ENCODE data around the gene OSBPL10. TPM values are rescaled to one million over a fixed set of nuclear protein-coding genes. Genes with fewer than 3 reads are reported as not detected.
"Not testable (repeated sequence)": the region's sequence is repeated elsewhere in the genome, so short reads cannot be mapped to it uniquely, and the experiment has no call there.

The OSBPL10 gene
- total RNA-seq, 2 donors from 2014 or later = 82.8 to 127 TPM

DNA sequence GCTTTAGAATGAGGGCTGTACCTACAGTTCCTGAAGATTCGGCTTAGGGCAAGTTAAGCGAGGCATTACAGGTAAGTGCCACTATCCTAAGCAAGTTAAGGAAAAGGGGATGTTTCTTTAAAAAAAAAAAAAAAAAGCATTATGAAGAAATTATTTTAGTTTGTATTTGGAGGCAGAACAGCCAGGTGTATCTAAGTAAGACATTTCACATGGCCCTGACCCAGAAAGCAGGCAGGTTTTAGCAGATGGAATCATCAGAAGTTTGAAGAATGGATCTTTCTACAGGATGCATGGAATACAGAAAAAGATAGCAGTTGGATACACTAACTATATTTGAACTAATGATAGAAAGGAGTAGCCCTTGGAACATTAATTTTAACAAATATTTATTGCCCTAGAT, 105.6 kb downstream of the OSBPL10 start:
- Histone ChIP-seq H3K9me3 (no peaks in the 10 kb centered on the region), H3K27me3 (replicated peaks; ENCODE audit: insufficient read depth) (no peaks in the 10 kb centered on the region), H3K4me1 (replicated peaks) (no peaks in the 10 kb centered on the region), H3K27ac (no peak overlapping the region), H3K4me3 (no peak overlapping the region), H3K36me3 (no peaks in the 10 kb centered on the region)
- intact Hi-C loops (cut with DNase I) = no loop called here
- no peak for DNase-seq (ENCODE audit: low spot score)
- WGBS = 67% methylated on average over 2 of the region's 2 CpGs
- TF ChIP-seq, protein P1, sequence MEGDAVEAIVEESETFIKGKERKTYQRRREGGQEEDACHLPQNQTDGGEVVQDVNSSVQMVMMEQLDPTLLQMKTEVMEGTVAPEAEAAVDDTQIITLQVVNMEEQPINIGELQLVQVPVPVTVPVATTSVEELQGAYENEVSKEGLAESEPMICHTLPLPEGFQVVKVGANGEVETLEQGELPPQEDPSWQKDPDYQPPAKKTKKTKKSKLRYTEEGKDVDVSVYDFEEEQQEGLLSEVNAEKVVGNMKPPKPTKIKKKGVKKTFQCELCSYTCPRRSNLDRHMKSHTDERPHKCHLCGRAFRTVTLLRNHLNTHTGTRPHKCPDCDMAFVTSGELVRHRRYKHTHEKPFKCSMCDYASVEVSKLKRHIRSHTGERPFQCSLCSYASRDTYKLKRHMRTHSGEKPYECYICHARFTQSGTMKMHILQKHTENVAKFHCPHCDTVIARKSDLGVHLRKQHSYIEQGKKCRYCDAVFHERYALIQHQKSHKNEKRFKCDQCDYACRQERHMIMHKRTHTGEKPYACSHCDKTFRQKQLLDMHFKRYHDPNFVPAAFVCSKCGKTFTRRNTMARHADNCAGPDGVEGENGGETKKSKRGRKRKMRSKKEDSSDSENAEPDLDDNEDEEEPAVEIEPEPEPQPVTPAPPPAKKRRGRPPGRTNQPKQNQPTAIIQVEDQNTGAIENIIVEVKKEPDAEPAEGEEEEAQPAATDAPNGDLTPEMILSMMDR (IDR thresholded peaks at IDR 0.05) = no peak
- no peak for TF ChIP-seq POLR2AphosphoS5 (IDR thresholded peaks at IDR 0.05)
- no peak for TF ChIP-seq POLR2A (IDR thresholded peaks at IDR 0.05)

DNA sequence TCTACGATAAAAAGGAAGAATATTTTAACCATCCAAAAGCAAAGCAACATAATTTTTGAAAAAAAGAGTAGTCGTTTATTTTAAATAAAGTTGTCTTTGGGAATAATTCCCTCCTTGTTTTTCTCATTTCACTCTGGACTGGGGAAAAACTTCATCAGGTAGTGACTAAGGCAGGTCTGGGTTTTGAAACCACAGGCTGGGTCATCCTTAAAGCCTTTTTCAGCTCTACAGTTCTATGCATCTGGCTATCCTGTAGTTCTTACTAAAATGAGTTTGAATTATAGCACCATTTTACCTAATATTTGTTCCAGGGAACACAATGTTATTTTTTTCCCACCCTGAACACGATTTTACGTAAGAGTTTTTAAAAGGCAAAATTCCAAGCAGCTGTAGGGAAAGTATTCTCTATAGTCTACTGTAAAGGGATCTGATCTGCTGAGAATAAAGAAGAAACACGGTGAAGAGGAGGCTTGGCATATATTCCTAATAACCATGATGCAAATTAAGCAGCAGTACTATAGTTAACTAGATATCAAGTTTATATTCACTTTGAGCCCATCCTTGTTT, 107.7 kb downstream of the OSBPL10 start:
- intact Hi-C loops (cut with DNase I) = no loop called here
- Histone ChIP-seq H3K27me3 (replicated peaks; ENCODE audit: insufficient read depth) (no peaks in the 10 kb centered on the region), H3K4me1 (replicated peaks) (no peaks in the 10 kb centered on the region), H3K4me3 (no peak overlapping the region), H3K36me3 (no peaks in the 10 kb centered on the region), H3K9me3 (no peaks in the 10 kb centered on the region), H3K27ac (no peak overlapping the region)
- no peak for DNase-seq (ENCODE audit: low spot score)
- 79% methylated on average over 5 of the region's 5 CpGs for WGBS
- TF ChIP-seq POLR2AphosphoS5 (IDR thresholded peaks at IDR 0.05) = no peak
- TF ChIP-seq POLR2A (IDR thresholded peaks at IDR 0.05) = no peak
- TF ChIP-seq, protein P1 (IDR thresholded peaks at IDR 0.05) = no peak

DNA sequence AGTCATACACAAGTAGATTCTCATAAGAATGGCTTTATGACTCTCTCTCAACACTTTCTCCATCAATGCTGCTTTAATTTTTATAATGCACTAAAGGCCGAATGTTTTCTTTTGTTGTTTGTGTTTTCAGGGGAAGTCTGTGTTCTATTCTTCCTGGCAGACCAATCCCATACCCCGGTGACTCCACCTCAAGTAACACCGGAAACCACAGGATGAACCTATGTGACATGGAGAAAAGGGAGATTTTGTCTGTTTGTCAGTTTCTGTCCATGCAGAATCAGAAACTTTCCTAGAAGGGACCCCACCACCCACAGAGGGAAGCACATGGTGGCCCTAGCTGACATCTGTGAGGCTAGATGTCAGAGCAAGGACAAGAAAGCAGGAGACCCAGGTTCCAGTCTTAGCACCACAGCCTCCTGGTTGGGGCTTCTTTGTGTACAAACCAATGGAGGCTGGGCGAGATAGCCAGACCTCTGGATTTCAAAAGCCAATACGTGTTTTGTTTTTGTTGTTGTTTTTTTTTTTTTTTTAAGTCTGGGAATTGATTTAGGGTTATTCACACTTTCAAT, 109.0 kb downstream of the OSBPL10 start:
- no peaks in the 10 kb centered on the region for H3K9me3 ChIP-seq
- no peak overlapping the region for H3K4me3 ChIP-seq
- H3K36me3 ChIP-seq = no peaks in the 10 kb centered on the region
- no peaks in the 10 kb centered on the region for H3K27me3 ChIP-seq (replicated peaks; ENCODE audit: insufficient read depth)
- no peak for DNase-seq (ENCODE audit: low spot score)
- H3K4me1 ChIP-seq (replicated peaks) = no peaks in the 10 kb centered on the region
- TF ChIP-seq POLR2AphosphoS5 (IDR thresholded peaks at IDR 0.05) (no peak), POLR2A (IDR thresholded peaks at IDR 0.05) (no peak)
- TF ChIP-seq, protein P1 (IDR thresholded peaks at IDR 0.05) = no peak
- WGBS = 88% methylated on average over 5 of the region's 5 CpGs
- no peak overlapping the region for H3K27ac ChIP-seq
- intact Hi-C loops (cut with DNase I) = no loop called here

DNA sequence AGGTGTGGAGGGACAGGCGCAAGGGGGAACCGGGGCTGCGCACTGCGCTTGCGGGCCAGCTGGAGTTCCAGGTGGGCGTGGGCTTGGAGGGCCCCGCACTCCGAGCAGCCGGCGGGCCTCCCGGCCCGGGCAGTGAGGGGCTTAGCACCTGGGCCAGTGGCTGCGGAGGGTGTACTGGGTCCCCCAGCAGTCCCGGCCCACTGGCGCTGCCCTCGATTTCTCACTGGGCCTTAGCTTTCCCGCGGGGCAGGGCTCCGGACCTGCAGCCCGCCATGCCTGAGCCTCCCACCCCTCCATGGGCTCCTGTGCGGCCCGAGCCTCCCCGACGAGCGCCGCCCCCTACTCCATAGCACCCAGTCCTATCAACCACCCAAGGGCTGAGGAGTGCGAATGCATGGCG, 111.0 kb downstream of the OSBPL10 start:
- intact Hi-C loops (cut with DNase I); H3K27ac ChIP-seq; H3K4me3 ChIP-seq; H3K36me3 ChIP-seq; DNase-seq (ENCODE audit: low spot score); H3K9me3 ChIP-seq; H3K4me1 ChIP-seq (replicated peaks); H3K27me3 ChIP-seq (replicated peaks; ENCODE audit: insufficient read depth): not testable (repeated sequence)
- WGBS = 96% methylated on average over 27 of the region's 28 CpGs

DNA sequence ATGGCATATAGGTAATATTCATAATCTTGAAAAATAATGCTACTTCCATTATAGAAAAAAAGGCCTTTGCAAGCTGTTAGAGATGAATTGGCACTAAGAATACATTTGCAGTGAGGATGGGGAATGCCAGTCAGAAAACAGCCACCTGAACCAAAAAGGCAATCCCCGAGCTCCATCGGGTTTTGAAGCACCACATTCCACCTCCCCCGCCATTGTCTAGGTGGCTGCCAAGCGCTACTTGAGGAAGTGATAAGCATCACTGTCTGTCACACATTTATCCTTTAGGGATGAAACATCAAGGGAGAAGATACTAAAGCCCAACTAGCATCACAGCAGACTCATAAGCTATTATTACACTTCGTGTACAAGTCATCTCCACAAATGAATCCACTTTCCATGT, 112.8 kb downstream of the OSBPL10 start:
- no peak for DNase-seq (ENCODE audit: low spot score)

More for the DNA sequence above, 112.8 kb downstream of the OSBPL10 start:
- Histone ChIP-seq H3K36me3 (no peaks in the 10 kb centered on the region), H3K9me3 (no peaks in the 10 kb centered on the region), H3K27ac (no peak overlapping the region), H3K27me3 (replicated peaks; ENCODE audit: insufficient read depth) (no peaks in the 10 kb centered on the region), H3K4me1 (replicated peaks) (no peaks in the 10 kb centered on the region), H3K4me3 (no peak overlapping the region)
- TF ChIP-seq, protein P1 (IDR thresholded peaks at IDR 0.05) = no peak
- no peak for TF ChIP-seq POLR2A (IDR thresholded peaks at IDR 0.05)
- intact Hi-C loops (cut with DNase I) = no loop called here
- 82% methylated on average over 5 of the region's 5 CpGs for WGBS

All from prostate gland (tissue), 2 donors.